Type B pancreatic cell (in vitro differentiated cells): ENCODE measurements around the gene RAPGEFL1. TPM values are rescaled to one million over a fixed set of nuclear protein-coding genes. Genes with fewer than 3 reads are reported as not detected.

Source experiments
- DNase-seq: peaks from one replicate; pipeline ENCODE4 v3.0.0; 2021; ENCODE audit warnings: mixed read lengths; ENCODE audit not compliant: unreplicated experiment; ENCODE audit errors: extremely low spot score
- H3K27ac Mint-ChIP-seq: 2 replicates; pipeline ENCODE4 v1.8.0; 2021; ENCODE audit warnings: mild to moderate bottlenecking, mixed read lengths
- H3K27me3 Mint-ChIP-seq: 2 replicates; pipeline ENCODE4 v1.8.0; 2021; ENCODE audit warnings: mixed read lengths
- H3K36me3 Mint-ChIP-seq: 2 replicates; pipeline ENCODE4 v1.8.0; 2021; ENCODE audit warnings: mixed read lengths
- H3K4me1 Mint-ChIP-seq: one replicate; pipeline ENCODE4 v1.8.0; 2021; ENCODE audit warnings: mixed read lengths; ENCODE audit not compliant: unreplicated experiment
- H3K4me3 Mint-ChIP-seq: 2 replicates; pipeline ENCODE4 v1.8.0; 2021; ENCODE audit warnings: mild to moderate bottlenecking, mixed read lengths
- H3K9me3 Mint-ChIP-seq: 2 replicates; pipeline ENCODE4 v1.8.0; 2021; ENCODE audit warnings: mixed read lengths
- total RNA-seq: library from RNA; stranded (reverse); gene quantifications from 2 replicates; pipeline ENCODE4 v1.2.1, GENCODE V29; 2021; ENCODE audit warnings: low replicate concordance
- TF ChIP-seq, protein P1 (sequence below): fragments of 200-600 bp; sonication (generic); conservative IDR thresholded peaks from 2 replicates; pipeline ENCODE4 v1.5.0; 2021; ENCODE audit warnings: antibody characterized with exemption, mild to moderate bottlenecking

The RAPGEFL1 gene
- total RNA-seq, 1 donor from 2014 or later, result 18.6 TPM

DNA sequence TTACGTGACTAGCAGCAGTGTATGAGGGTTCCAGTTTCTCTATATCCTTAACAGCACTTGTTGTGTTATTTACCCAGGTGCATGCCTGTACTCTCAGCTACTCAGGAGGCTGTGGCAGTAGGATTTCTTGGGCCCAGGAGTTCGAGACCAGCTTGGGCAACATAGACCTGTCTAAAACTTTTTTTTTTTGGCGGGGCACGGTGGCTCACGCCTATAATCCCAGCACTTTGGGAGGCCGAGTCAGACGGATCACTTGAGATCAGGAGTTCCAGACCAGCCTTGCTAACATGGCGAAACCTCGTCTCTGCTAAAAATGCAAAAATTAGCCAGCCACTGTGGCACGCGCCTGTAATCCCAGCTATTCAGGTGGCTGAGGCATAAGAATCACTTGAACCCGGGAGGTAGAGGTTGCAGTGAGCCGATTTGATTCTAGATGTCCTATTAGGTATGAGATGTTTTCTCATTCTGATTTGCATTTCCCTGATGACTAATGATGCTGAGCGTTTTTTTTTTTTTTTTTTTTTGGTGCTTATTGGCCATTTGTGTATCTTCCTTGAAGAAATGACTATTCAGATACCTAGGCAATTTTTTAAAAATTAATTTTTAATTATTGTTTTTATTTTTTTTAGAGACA, 23.6 kb upstream of the RAPGEFL1 start:
- TF ChIP-seq, protein P1, sequence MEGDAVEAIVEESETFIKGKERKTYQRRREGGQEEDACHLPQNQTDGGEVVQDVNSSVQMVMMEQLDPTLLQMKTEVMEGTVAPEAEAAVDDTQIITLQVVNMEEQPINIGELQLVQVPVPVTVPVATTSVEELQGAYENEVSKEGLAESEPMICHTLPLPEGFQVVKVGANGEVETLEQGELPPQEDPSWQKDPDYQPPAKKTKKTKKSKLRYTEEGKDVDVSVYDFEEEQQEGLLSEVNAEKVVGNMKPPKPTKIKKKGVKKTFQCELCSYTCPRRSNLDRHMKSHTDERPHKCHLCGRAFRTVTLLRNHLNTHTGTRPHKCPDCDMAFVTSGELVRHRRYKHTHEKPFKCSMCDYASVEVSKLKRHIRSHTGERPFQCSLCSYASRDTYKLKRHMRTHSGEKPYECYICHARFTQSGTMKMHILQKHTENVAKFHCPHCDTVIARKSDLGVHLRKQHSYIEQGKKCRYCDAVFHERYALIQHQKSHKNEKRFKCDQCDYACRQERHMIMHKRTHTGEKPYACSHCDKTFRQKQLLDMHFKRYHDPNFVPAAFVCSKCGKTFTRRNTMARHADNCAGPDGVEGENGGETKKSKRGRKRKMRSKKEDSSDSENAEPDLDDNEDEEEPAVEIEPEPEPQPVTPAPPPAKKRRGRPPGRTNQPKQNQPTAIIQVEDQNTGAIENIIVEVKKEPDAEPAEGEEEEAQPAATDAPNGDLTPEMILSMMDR, result no peak
- no peaks in the 10 kb centered on the region for H3K4me1 Mint-ChIP-seq
- no peaks in the 10 kb centered on the region for H3K27me3 Mint-ChIP-seq
- H3K36me3 Mint-ChIP-seq, result peaks cover 21% of the 10 kb centered on the region
- no peak overlapping the region for H3K27ac Mint-ChIP-seq
- no peaks in the 10 kb centered on the region for H3K9me3 Mint-ChIP-seq
- no peak overlapping the region for H3K4me3 Mint-ChIP-seq
- DNase-seq, result no peak

DNA sequence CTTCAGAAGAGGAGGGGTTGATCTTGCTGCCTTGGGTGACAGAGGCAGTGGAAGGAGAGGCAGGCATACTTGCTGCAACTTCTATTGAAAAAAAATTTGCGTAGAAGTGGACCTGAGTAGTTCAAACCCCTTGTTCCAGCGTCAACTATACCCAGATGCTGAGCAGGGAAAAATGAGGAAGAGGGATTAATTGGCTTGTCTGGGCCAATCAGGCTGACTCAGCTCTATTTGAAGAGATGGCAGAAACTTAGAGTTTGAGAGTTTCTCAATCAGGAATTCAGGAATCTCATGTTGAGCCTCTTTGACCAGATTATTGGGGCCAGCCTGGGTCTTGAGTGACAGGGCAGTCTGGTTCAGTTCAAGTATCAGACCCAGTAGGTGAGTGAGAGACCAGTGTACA, 19.3 kb upstream of the RAPGEFL1 start:
- Mint-ChIP-seq H3K4me1 (no peaks in the 10 kb centered on the region), H3K4me3 (no peak overlapping the region), H3K27ac (no peak overlapping the region), H3K36me3 (peaks cover 19% of the 10 kb centered on the region), H3K9me3 (no peaks in the 10 kb centered on the region), H3K27me3 (no peaks in the 10 kb centered on the region)
- DNase-seq, result no peak
- TF ChIP-seq, protein P1, result no peak

DNA sequence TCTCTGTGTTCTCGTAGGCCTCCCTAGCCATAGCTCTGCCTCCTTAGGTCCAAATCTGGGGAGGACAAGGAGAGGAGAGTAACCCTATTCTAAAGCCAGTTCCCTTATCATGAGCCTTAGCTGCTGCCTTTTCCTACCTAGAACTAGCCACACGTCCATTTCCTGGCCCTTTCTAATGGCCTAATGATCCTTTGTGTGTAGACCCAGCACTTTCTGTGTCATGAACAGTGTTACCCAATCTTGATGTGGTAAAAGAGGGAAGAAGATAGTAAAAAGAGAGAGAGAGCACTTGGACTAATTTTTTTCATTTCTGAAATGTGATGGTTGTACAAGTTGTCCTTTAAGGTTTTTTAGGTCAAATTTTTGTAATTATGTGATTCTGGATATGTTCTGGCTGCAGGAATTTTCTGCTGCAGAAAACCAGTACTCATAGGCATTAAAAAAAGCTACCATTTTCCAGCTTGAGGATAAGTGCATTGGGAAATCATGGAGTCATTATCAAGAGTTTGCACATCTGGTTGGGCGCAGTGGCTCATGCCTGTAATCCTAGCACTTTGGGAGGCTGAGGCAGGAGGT, 18.7 kb upstream of the RAPGEFL1 start:
- no peaks in the 10 kb centered on the region for H3K27me3 Mint-ChIP-seq
- H3K27ac Mint-ChIP-seq, result no peak overlapping the region
- H3K4me3 Mint-ChIP-seq, result no peak overlapping the region
- H3K9me3 Mint-ChIP-seq, result no peaks in the 10 kb centered on the region
- TF ChIP-seq, protein P1, result no peak
- H3K36me3 Mint-ChIP-seq, result peaks cover 16% of the 10 kb centered on the region
- DNase-seq, result no peak
- H3K4me1 Mint-ChIP-seq, result no peaks in the 10 kb centered on the region

DNA sequence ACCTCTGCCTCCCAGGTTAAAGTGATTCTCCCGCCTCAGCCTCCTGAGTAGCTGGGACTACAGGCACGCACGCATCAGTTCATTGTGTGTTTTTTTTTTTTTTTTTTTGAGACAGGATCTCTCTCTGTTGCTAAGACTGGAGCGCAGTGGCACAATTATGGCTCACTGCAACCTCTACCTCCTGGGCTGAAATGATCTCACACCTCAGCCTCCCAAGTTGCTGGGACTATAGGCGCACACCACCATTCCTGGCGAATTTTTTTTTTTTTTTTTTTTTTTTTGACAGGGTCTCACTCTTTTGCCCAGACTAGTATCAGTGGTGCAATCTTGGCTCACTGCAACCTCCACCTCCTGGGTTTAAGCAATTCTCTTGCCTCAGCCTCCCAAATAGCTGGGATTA, 17.8 kb upstream of the RAPGEFL1 start:
- TF ChIP-seq, protein P1, result no peak
- Mint-ChIP-seq H3K4me1 (no peaks in the 10 kb centered on the region), H3K27ac (no peak overlapping the region), H3K36me3 (peaks cover 18% of the 10 kb centered on the region), H3K9me3 (no peaks in the 10 kb centered on the region), H3K27me3 (no peaks in the 10 kb centered on the region), H3K4me3 (no peak overlapping the region)
- DNase-seq, result no peak

DNA sequence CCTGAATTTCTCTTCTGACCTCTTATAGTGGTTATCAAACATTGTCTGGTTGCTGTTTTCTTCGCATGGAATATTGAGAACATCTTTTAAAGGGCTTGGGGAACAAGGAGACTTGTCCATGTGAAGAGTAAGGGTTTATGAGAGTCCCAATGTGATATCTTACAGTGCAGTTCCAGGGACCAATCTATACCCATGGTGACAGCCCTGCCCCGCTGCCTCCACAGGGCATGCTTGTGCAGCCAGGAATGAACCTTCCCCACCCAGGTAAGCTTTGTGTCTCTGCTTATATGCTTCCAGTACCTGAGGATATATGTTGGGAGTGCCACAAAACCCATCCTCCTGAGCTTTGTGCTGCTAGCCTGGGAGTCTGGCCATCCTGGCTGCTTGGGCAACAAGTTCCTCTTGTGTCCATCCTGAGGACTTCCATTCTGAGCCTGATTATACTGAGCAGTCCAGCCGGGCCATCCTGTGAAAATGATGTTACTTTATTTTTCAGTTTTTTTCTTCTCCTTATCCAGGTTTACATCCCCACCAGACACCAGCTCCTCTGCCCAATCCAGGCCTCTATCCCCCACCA, 9.5 kb upstream of the RAPGEFL1 start:
- Mint-ChIP-seq H3K36me3 (peaks cover 33% of the 10 kb centered on the region), H3K27me3 (no peaks in the 10 kb centered on the region), H3K27ac (peak overlapping the region; percentile 95), H3K4me3 (peak overlapping the region; percentile 69), H3K4me1 (peaks cover 5% of the 10 kb centered on the region), H3K9me3 (no peaks in the 10 kb centered on the region)
- TF ChIP-seq, protein P1, result no peak
- DNase-seq, result no peak
